ENCODE measurements around the gene ZNF493.

The ZNF493 gene

DNA sequence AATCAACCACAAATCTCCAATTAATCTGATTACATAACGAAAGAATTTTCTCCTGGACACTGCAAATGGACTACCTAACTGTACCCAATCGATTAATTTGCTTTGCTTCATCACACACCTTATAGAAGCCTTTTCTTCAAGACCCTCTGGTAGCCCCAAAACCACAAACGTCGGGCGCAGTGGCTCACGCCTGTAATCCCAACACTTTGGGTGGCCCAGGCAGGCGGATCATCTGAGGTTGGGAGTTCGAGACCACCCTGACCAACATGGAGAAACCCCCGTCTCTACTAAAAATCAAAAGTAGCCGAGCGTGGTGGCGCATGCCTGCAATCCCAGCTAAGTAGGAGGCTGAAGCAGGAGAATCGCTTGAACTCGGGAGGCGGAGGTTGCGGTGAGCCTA, 65.6 kb downstream of the ZNF493 start:
- DNase-seq (ENCODE audit: low read depth, low spot score), result no peak

DNA sequence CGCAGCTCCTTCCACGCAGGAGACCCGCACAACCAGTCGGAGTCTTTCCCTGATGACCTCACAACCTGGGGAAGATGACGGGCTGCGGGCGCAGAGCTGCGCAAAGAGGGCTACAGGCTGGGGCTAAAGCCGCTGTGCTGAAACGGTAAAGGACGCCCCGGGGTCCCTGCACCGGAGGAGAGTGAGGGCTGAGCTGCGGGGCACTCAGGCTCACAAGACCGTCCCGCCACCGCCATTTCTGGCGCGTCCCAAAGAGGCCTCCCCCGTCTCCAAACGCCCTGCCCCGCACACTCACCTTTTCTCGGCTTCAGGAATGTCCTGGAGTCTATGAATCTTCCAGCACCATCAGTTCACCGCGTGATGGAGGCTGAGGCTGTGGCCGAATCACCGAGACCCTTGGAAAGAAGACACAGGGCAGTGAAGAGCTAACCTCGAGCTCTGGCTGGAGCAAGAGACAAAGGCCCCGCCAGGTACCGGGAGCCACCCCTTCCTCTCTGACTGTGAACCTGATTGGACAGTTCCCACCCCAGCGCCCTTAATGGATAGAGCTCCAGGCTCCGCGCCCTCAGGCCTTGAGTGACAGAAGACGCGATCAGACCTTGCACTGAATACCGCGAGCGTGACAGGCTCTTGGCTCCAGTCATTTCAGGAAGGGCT, 66.6 kb downstream of the ZNF493 start:
- DNase-seq (ENCODE audit: low read depth, low spot score), result no peak

DNA sequence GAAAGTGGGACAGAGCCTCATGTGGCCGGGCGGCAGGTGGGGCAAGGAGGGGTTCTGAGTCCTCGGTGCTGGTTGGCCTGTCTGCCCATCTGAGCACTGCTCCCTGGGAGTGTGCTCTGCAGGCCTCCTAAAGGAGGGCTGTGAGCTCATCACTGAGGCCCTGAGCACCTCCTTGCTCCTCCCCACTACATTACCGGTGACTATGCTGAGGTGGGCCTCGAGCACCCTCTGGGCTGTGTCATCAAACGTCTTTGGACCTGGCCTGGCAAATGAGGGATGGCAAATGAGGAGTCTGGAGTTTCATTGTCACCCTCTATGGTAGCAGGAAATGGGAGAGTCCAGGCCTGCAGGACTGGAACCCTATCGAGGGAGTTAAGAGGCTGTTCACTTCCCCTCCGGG, 69.7 kb downstream of the ZNF493 start:
- DNase-seq (ENCODE audit: low read depth, low spot score), result no peak

DNA sequence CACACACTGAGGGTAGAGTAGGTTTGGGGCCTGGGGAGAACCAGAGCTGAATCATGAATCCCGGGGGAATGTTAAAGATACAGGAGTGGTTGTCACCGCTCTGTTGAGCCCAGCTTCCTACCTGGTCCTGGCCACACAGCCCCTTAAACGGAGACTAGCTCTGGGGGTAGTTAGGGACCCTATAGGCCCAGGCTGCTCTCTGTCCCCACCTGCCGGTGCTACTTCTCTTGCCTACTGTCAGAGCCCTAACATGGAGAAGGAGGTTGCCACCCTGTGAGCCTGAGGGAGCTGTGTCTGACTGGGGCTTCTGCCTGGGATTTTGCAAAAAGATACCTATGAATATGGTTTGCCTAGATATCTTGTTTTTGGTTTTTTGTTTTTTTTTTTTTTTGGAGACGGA, 71.9 kb downstream of the ZNF493 start:
- no peak for DNase-seq (ENCODE audit: low read depth, low spot score)

DNA sequence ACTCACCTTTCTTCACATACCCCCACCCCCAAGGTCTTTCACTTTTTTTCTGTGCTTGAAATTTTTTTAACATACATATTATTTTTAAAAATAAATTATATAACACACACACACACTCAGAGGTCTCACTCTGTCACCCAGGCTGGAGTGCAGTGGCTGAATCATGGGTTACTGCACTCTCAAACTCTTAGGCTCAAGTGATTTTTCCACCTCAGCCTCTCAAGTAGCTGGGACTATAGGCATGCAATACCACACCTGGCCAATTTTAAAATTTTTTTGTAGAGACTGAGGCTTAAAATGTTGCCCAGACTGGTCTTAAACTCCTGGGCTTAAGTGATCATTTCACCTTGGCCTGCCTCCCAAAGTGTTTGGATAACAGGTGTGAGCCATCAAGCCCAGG, 75.6 kb downstream of the ZNF493 start:
- DNase-seq (ENCODE audit: low read depth, low spot score), result no peak

DNA sequence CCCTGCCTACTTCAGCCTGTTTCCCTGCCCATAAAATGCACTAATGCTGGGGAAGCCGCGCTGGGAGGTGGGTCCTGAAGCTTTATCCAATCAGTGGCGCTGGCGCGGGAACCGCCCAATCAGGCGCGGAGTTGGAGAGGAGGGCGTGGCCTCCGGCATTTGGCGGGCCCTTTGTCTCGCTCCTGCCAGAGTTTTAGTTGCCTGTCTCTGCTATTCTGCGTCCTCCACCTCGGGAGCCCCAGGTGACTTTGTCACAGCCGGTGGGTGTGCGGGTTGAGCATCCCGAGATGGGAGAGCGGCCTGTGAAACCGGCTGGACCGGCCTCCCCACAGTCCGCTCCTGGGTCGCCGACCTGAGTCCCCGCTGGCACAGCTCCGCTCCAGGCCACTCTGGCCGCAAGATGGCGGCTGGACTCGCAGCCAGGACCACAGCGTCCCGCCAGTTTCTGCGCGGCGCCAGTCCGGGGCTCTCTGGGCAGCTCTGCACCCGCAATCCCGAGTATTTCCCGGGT, 77.8 kb downstream of the ZNF493 start:
- peak; percentile 32 for DNase-seq (ENCODE audit: low read depth, low spot score)

Data from smooth muscle cell of the brain vasculature (primary cell).